Pancreas (tissue), 10 donors: ENCODE data around the gene SQSTM1. TPM values are rescaled to one million over a fixed set of nuclear protein-coding genes. Genes with fewer than 3 reads are reported as not detected.
A peak's percentile ranks its signal among the peaks of the same experiment; 100 is the strongest.

Experiments
- ATAC-seq, 4 donors: fragments of 200-7000 bp; cut with Tn5 transposase; one replicate each; pipeline versions ENCODE4 v1.8.0 to v1.9.1; 2020; ENCODE audit warnings: mild to moderate bottlenecking in 4 of 4, moderate library complexity in 4 of 4
- DNase-seq, 6 donors: peaks; one replicate each; pipeline ENCODE4 v3.0.0-alpha.2; 2020
- FAIRE-seq: peaks from 2 replicates; lab custom pipeline; 2012; peaks lifted over from hg19 to GRCh38; lab: Jason Lieb, UNC
- H3K27ac ChIP-seq, 4 donors: fragments of 200-600 bp; sonication (generic); 1 replicate in 3 of 4; 2 replicates in 1 of 4; pipeline versions ENCODE4 v1.5.0 to v1.8.0; 2020
- H3K27me3 ChIP-seq, 4 donors: fragments of 200-600 bp; one replicate each; pipeline ENCODE4 v1.8.0; 2021
- H3K36me3 ChIP-seq, 3 donors: fragments of 200-600 bp; sonication (generic) in 1 of 3; one replicate each; pipeline versions ENCODE4 v1.5.0 to v1.8.0; 2020 to 2021
- H3K4me1 ChIP-seq, 3 donors: fragments of 200-600 bp; one replicate each; pipeline ENCODE4 v1.8.0; 2021
- H3K4me3 ChIP-seq, 4 donors: fragments of 200-600 bp; sonication (generic) in 2 of 4; one replicate each; pipeline versions ENCODE4 v1.5.0 to v1.8.0; 2020 to 2021
- H3K9me3 ChIP-seq, 4 donors: fragments of 200-600 bp; one replicate each; pipeline ENCODE4 v1.8.0; 2021
- CTCF ChIP-seq, 4 donors: fragments of 200-600 bp; sonication (generic) in 3 of 4; IDR thresholded peaks; one replicate each; pipeline versions ENCODE4 v1.5.0 to v1.8.0; 2021; ENCODE audit warnings: antibody characterized with exemption in 4 of 4
- WGBS, 2 donors: extraction: QIAGEN DNeasy Blood & Tissue Kit; methylation state at CpG; one replicate each; pipeline ENCODE4 v1.1.7; 2013; 5-methylcytosine and 5-hydroxymethylcytosine counted together
- intact Hi-C, 3 donors: fragments of 100-400 bp; cut with DNase I; formaldehyde crosslinking; loops; one replicate each; pipeline versions ENCODE4 v1.11.1 to v1.14.2; 2022
- polyA plus RNA-seq, 2 donors: library from polyadenylated mRNA; stranded (reverse); fragments of 200-250 nt; gene quantifications; one replicate each; pipeline ENCODE4 v1.2.3, GENCODE V29; 2013
- total RNA-seq, 6 donors: library from RNA; stranded (reverse); fragmentation: NEBNext Ultra II Directional in 4 of 6; extraction: Animal tissue kit (Norgen Biotek cat#: 25700) in 4 of 6; gene quantifications; one replicate each; pipeline versions ENCODE4 v1.2.1 to v1.2.4, GENCODE V29; 2021 to 2023
- donor health status: healthy with polysubstance abuse.
- donor health status: DM: no; HTN: no; CAD: no; lungs with moderate emphysema.
- donor health status: DM: no; HTN: no; CAD: no.
- donor health status: control.
- donor health status: control.
- donor health status: Bipolar disorder and iron deficiency.
- donor health status: DM: yes; HTN: yes; CAD: no.
- donor health status: DM: no; HTN: no; CAD: no.
- donor health status: DM: no; HTN: no; CAD: no.
- donor health status: DM: yes; HTN: yes; CAD: no.

SQSTM1 gene
- total and polyA plus RNA-seq, 8 donors, result 125 to 261 (median 200) TPM

- 0 to 1% methylated on average over 31 to 35 of the region's 35 CpGs for WGBS, 2 donors
- peak; percentile 95 to 98 (median 98) for DNase-seq
- H3K36me3 ChIP-seq, result peaks cover 0 to 5% (median 3%) of the 10 kb centered on the region in 3 donors
- TF ChIP-seq CTCF (IDR thresholded peaks at IDR 0.05), result no peak
- peaks cover 29 to 40% (median 33%) of the 10 kb centered on the region in 3 donors for H3K4me1 ChIP-seq
- H3K4me3 ChIP-seq, result peak overlapping the region in 2 of 4 donors; percentile 85 to 100
- FAIRE-seq, result no peak
- no peaks in the 10 kb centered on the region for H3K27me3 ChIP-seq
- intact Hi-C loops, result no loop called here
- H3K27ac ChIP-seq, result peak overlapping the region; percentile 98 to 100 (median 100)
- peak; percentile 68 to 81 (median 76) for ATAC-seq
- no peaks in the 10 kb centered on the region for H3K9me3 ChIP-seq
These were observed 1.9 kb upstream of the SQSTM1 start for GRCh38 chr5:179818746-179819295.

GRCh38 chr5:179819296-179820126, 1.2 kb upstream of the SQSTM1 start:
- Histone ChIP-seq H3K4me3 (peak overlapping the region in 2 of 4 donors; percentile 85 to 100), H3K4me1 (peaks cover 36 to 46% (median 39%) of the 10 kb centered on the region in 3 donors), H3K27ac (peak overlapping the region; percentile 98 to 100 (median 100)), H3K27me3 (no peaks in the 10 kb centered on the region), H3K36me3 (peaks cover 0 to 12% (median 10%) of the 10 kb centered on the region in 3 donors), H3K9me3 (no peaks in the 10 kb centered on the region)
- intact Hi-C loops, result no loop called here
- FAIRE-seq (no peak), ATAC-seq (peak; percentile 36 to 57 (median 45)), DNase-seq (peak; percentile 71 to 89 (median 82))
- WGBS, 2 donors, result 25 to 26% methylated on average over 25 of the region's 26 CpGs
- TF ChIP-seq CTCF (IDR thresholded peaks at IDR 0.05), result no peak

GRCh38 chr5:179820127-179820482, 600 bp upstream of the SQSTM1 start:
- ATAC-seq (no peak), FAIRE-seq (no peak), DNase-seq (peak in 1 of 6 donors; percentile 77)
- no peaks in the 10 kb centered on the region for H3K27me3 ChIP-seq
- peak overlapping the region; percentile 85 to 100 (median 98) for H3K4me3 ChIP-seq
- intact Hi-C loops, result no loop called here
- 29% methylated on average over 11 to 12 of the region's 12 CpGs for WGBS, 2 donors
- peaks cover 0 to 18% (median 15%) of the 10 kb centered on the region in 3 donors for H3K36me3 ChIP-seq
- H3K27ac ChIP-seq, result peak overlapping the region; percentile 98 to 100 (median 100)
- no peak for TF ChIP-seq CTCF (IDR thresholded peaks at IDR 0.05)
- peaks cover 36 to 48% (median 45%) of the 10 kb centered on the region in 3 donors for H3K4me1 ChIP-seq
- no peaks in the 10 kb centered on the region for H3K9me3 ChIP-seq

GRCh38 chr5:179821298-179822058, 773 bp downstream of the SQSTM1 start:
- peak; percentile 67 to 75 (median 70) for ATAC-seq
- intact Hi-C loops, result no loop called here
- TF ChIP-seq CTCF (IDR thresholded peaks at IDR 0.05), result no peak
- DNase-seq, result peak; percentile 93 to 99 (median 98)
- H3K27me3 ChIP-seq, result no peaks in the 10 kb centered on the region
- peak; percentile 84 for FAIRE-seq
- peak overlapping the region; percentile 98 to 100 (median 100) for H3K27ac ChIP-seq
- WGBS, 2 donors, result 0% methylated on average over 39 to 54 of the region's 54 CpGs
- H3K4me1 ChIP-seq, result peaks cover 36 to 48% (median 48%) of the 10 kb centered on the region in 3 donors
- peaks cover 0 to 32% (median 23%) of the 10 kb centered on the region in 3 donors for H3K36me3 ChIP-seq
- H3K4me3 ChIP-seq, result peak overlapping the region; percentile 85 to 100 (median 98)
- H3K9me3 ChIP-seq, result no peaks in the 10 kb centered on the region
